AG04450 (cell line): ENCODE results near the gene SPAG7. TPM values are rescaled to one million over a fixed set of nuclear protein-coding genes. Genes with fewer than 3 reads are reported as not detected.

ENCODE experiments used
- CTCF ChIA-PET: fragments of 300-600, 350-600 bp; formaldehyde crosslinking; extraction: SDS; loops from one replicate; lab custom pipeline; 2022; ENCODE audit warnings: antibody characterized with exemption, inconsistent platforms; lab: Charles Lee
- POLR2A ChIA-PET: fragments of 350-600 bp; formaldehyde crosslinking; extraction: SDS; loops from one replicate; lab custom pipeline; 2021; ENCODE audit warnings: antibody characterized with exemption, inconsistent platforms; lab: Yijun Ruan, JAX
- DNase-seq: peaks from one replicate; pipeline ENCODE4 v3.0.0-alpha.2; 2011; ENCODE audit warnings: low read depth, low spot score
- H3K27ac ChIP-seq: one replicate; pipeline ENCODE4 v1.5.1; 2012; ENCODE audit warnings: low read depth, low read length, control low read depth
- H3K27me3 ChIP-seq: one replicate; pipeline ENCODE4 v1.6.0; 2012; ENCODE audit warnings: low read length; ENCODE audit not compliant: control insufficient read depth, insufficient read depth
- H3K4me3 ChIP-seq: 2 replicates; pipeline ENCODE4 v1.5.1; 2011; ENCODE audit warnings: mild to moderate bottlenecking, low read depth, low read length, control low read depth
- H3K9me3 ChIP-seq: 2 replicates; pipeline ENCODE4 v1.5.1; 2012; ENCODE audit warnings: low read length; ENCODE audit not compliant: control insufficient read depth, insufficient read depth
- CTCF ChIP-seq: IDR thresholded peaks from 2 replicates; pipeline ENCODE4 v1.5.1; 2011; ENCODE audit warnings: low read depth, low read length, control low read depth, inconsistent platforms
- polyA plus RNA-seq: library from polyadenylated mRNA; depleted of rRNA; stranded (reverse); fragments of >200 nt; gene quantifications from 2 replicates; pipeline ENCODE4 v1.2.3, GENCODE V29; 2011

The SPAG7 gene
- polyA plus RNA-seq, 1 experiment, result 71.1 TPM

GRCh38 chr17:4945176-4945943, 22.3 kb downstream of the SPAG7 start:
- H3K27me3 ChIP-seq, result no peaks in the 10 kb centered on the region
- POLR2A ChIA-PET, result interaction anchor here (9.1 kb wide), 1 partner anchor 22 kb away, joined by 128 read pairs; the partner anchor contains the start of gene SPAG7
- peak overlapping the region; percentile 99 for H3K4me3 ChIP-seq
- CTCF ChIA-PET, result interaction anchor here (0.9 to 1.1 kb wide), 2 partner anchors 37 to 42 kb away, joined by 3 to 4 read pairs; partner anchors contain the start of gene CAMTA2
- no peak for TF ChIP-seq CTCF
- H3K9me3 ChIP-seq, result peaks cover 3% of the 10 kb centered on the region; the same call in 1 of the 2 replicates
- DNase-seq, result peak; percentile 75
- peak overlapping the region; percentile 82 for H3K27ac ChIP-seq

GRCh38 chr17:4944554-4945175, 23.0 kb downstream of the SPAG7 start:
- ChIA-PET CTCF (interaction anchor here (0.9 to 1.1 kb wide), 2 partner anchors 36 to 43 kb away, joined by 3 to 4 read pairs; partner anchors contain the start of gene CAMTA2), POLR2A (interaction anchor here (1.3 to 9.1 kb wide), 2 partner anchors 9 to 23 kb away, joined by 3 to 128 read pairs; partner anchors contain the start of gene SPAG7)
- no peak for DNase-seq
- peak overlapping the region; percentile 99 for H3K4me3 ChIP-seq
- TF ChIP-seq CTCF, result no peak
- H3K9me3 ChIP-seq, result peaks cover 3% of the 10 kb centered on the region; the same call in 1 of the 2 replicates
- H3K27ac ChIP-seq, result peak overlapping the region; percentile 82
- no peaks in the 10 kb centered on the region for H3K27me3 ChIP-seq

GRCh38 chr17:4944163-4944553, 23.5 kb downstream of the SPAG7 start:
- no peak for DNase-seq
- ChIA-PET POLR2A (interaction anchor here (1.3 kb wide), 1 partner anchor 9 kb away, joined by 3 read pairs; no protein-coding TSS in a partner anchor), CTCF (no interaction called here)
- no peaks in the 10 kb centered on the region for H3K27me3 ChIP-seq
- no peak for TF ChIP-seq CTCF
- no peak overlapping the region for H3K4me3 ChIP-seq
- peak overlapping the region; percentile 82 for H3K27ac ChIP-seq
- peaks cover 3% of the 10 kb centered on the region; the same call in 1 of the 2 replicates for H3K9me3 ChIP-seq

GRCh38 chr17:4942760-4943508, 24.7 kb downstream of the SPAG7 start:
- H3K9me3 ChIP-seq, result peaks cover under 1% of the 10 kb centered on the region; the same call in 1 of the 2 replicates
- no peaks in the 10 kb centered on the region for H3K27me3 ChIP-seq
- no peak for DNase-seq
- no peak overlapping the region for H3K4me3 ChIP-seq
- CTCF ChIA-PET, result no interaction called here
- POLR2A ChIA-PET, result no interaction called here
- peak overlapping the region; percentile 47 for H3K27ac ChIP-seq
- no peak for TF ChIP-seq CTCF
